SK-N-SH treated with all-trans-retinoic acid at 6 μM for 48 hours (cell line): ENCODE measurements around the gene SIGLEC6.

ENCODE experiments used
- SNAI2 ChIP-seq: fragments of 250-450 bp; sonication (Bioruptor Pico); IDR thresholded peaks from 2 replicates; pipeline ENCODE4 v1.5.0; 2020; ENCODE audit warnings: mild to moderate bottlenecking, moderate library complexity
- ZFP30 ChIP-seq: fragments of 450-650 bp; formaldehyde crosslinking; IDR thresholded peaks from 2 replicates; pipeline ENCODE4 v1.5.0; 2022; ENCODE audit warnings: mild to moderate bottlenecking, moderate library complexity

DNA sequence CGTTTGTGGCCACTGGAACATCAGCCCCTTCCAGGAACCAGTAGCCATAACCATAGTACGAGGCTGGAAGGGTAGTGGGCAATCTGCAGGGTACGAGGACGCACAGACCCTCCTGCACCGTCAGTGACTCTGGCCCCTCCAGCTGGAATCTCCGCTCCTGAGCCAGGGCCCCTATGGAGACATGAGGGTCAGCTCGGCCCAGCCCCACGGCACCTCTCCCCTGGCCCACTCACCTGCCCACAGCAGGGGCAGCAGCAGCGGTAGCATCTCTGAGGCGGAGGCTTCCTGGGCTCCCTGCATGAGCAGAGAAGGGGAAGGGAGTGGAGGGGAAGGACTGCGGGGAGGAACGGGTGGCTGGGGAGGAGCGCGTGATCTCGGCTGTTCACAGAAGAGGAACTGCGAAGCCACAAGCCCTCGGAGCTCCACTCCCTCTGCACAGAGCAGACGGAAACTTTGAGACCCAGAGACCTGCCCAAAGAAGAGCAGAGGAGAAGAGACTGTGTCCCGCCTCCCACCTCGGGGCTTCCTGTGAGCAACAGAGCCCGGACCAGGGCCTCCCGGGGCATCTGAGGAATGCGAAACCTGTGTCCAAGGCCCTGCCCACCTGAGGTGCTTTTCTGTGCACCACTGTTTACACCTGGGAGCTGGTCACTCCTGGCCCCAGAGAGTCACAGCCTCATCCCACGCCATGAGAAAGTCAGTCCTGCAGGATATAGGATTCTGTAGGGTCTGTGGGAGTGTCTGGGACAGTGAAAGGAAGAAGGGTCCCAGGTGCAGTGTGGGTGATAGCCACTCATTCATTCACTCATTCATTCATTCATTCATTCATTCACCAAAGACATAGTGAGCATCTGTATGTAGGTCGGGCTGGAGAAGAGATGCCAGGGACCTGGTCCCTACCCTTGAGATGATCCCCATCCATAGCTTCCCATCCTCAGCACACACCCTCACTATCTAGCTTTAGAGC lies at the start of gene SIGLEC6:
- TF ChIP-seq SNAI2 (CRISPR knock-in tag) (no peak), ZFP30 (CRISPR knock-in tag) (no peak)
